ENCODE results near the gene NFIB.

DNA sequence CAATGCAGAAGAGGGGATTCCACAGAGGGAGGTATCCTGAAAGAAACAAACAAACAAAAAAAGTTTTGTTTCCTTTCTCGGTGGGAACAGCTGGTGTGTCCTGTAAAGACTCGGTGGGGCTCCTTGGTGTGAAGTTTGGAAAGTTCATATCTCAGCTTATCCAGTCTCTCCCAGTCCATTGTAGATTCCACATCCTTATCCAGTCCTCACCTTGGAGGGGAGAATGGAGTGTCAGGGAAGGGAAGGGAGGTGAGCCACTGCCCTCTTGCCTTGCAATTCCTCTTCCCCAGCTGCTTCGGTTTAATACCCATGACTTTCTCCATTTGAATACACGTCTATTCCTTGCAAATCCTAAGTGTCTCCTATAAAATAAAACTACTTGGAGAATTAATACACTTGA, 234.5 kb downstream of the NFIB start:
- TF ChIP-seq EZH2phosphoT487 (IDR thresholded peaks at IDR 0.05; ENCODE audit: borderline replicate concordance) = no peak
- TF ChIP-seq, protein P1, sequence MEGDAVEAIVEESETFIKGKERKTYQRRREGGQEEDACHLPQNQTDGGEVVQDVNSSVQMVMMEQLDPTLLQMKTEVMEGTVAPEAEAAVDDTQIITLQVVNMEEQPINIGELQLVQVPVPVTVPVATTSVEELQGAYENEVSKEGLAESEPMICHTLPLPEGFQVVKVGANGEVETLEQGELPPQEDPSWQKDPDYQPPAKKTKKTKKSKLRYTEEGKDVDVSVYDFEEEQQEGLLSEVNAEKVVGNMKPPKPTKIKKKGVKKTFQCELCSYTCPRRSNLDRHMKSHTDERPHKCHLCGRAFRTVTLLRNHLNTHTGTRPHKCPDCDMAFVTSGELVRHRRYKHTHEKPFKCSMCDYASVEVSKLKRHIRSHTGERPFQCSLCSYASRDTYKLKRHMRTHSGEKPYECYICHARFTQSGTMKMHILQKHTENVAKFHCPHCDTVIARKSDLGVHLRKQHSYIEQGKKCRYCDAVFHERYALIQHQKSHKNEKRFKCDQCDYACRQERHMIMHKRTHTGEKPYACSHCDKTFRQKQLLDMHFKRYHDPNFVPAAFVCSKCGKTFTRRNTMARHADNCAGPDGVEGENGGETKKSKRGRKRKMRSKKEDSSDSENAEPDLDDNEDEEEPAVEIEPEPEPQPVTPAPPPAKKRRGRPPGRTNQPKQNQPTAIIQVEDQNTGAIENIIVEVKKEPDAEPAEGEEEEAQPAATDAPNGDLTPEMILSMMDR (conservative IDR thresholded peaks at IDR 0.05; ENCODE audit: low read length) = no peak
